Measurements from ENCODE around the gene ADM.
A peak's percentile ranks its signal among the peaks of the same experiment; 100 is the strongest.
"Not testable (repeated sequence)": the region's sequence is repeated elsewhere in the genome, so short reads cannot be mapped to it uniquely, and the experiment has no call there.

ADM gene

GRCh38 chr11:10304495-10305261 lies at the start of gene ADM:
TSS of gene ADM (plus strand) at chr11:10305073. CDS start at chr11:10305701, 628 bp downstream.
- peak in 1 of 2 donors; percentile 24 for DNase-seq (ENCODE audit: low read depth in 2 of 2)

GRCh38 chr11:10255388-10256125 lies 49.3 kb upstream of the ADM start:
- no peak for DNase-seq (ENCODE audit: low read depth in 2 of 2)

- no peak for DNase-seq (ENCODE audit: low read depth in 2 of 2)
Measured at GRCh38 chr11:10257478-10257877, 47.4 kb upstream of the ADM start.

- no peak for DNase-seq (ENCODE audit: low read depth in 2 of 2)
Measured at GRCh38 chr11:10261821-10262220, 43.1 kb upstream of the ADM start.

GRCh38 chr11:10263929-10264328 lies 40.9 kb upstream of the ADM start:
- no peak for DNase-seq (ENCODE audit: low read depth in 2 of 2)

- not testable (repeated sequence) for DNase-seq (ENCODE audit: low read depth in 2 of 2)
Measured at GRCh38 chr11:10264716-10265115, 40.2 kb upstream of the ADM start.

- no peak for DNase-seq (ENCODE audit: low read depth in 2 of 2)
Measured at GRCh38 chr11:10265936-10266335, 38.9 kb upstream of the ADM start.

- DNase-seq (ENCODE audit: low read depth in 2 of 2): no peak
Measured at GRCh38 chr11:10267821-10268220, 37.1 kb upstream of the ADM start.

GRCh38 chr11:10268746-10269488 lies 36.0 kb upstream of the ADM start:
- DNase-seq (ENCODE audit: low read depth in 2 of 2): no peak

- no peak for DNase-seq (ENCODE audit: low read depth in 2 of 2)
Measured at GRCh38 chr11:10272132-10272531, 32.7 kb upstream of the ADM start.

- no peak for DNase-seq (ENCODE audit: low read depth in 2 of 2)
Measured at GRCh38 chr11:10273738-10274137, 31.1 kb upstream of the ADM start.

- no peak for DNase-seq (ENCODE audit: low read depth in 2 of 2)
Measured at GRCh38 chr11:10274726-10275125, 30.1 kb upstream of the ADM start.

GRCh38 chr11:10275714-10276113 lies 29.2 kb upstream of the ADM start:
- no peak for DNase-seq (ENCODE audit: low read depth in 2 of 2)

GRCh38 chr11:10282117-10282516 lies 22.8 kb upstream of the ADM start:
- DNase-seq (ENCODE audit: low read depth in 2 of 2): no peak

GRCh38 chr11:10283991-10284390 lies 20.9 kb upstream of the ADM start:
- DNase-seq (ENCODE audit: low read depth in 2 of 2): no peak

GRCh38 chr11:10285148-10285802 lies 19.6 kb upstream of the ADM start:
- no peak for DNase-seq (ENCODE audit: low read depth in 2 of 2)

- no peak for DNase-seq (ENCODE audit: low read depth in 2 of 2)
Measured at GRCh38 chr11:10287140-10287539, 17.7 kb upstream of the ADM start.

- DNase-seq (ENCODE audit: low read depth in 2 of 2): no peak
Measured at GRCh38 chr11:10287766-10288715, 16.8 kb upstream of the ADM start.

GRCh38 chr11:10288881-10289764 lies 15.8 kb upstream of the ADM start:
- no peak for DNase-seq (ENCODE audit: low read depth in 2 of 2)

All from stimulated activated CD4-positive, alpha-beta T cell treated with anti-CD3 and anti-CD28 coated beads, Interleukin-1b, Interleukin-23, amount 100 ng/mL, for 4 hours (primary cell).